Neural cell (in vitro differentiated cells): ENCODE measurements around the gene ZNF750. TPM values are rescaled to one million over a fixed set of nuclear protein-coding genes. Genes with fewer than 3 reads are reported as not detected.

Experiments
- H2AFZ ChIP-seq: fragments of 200-600, 300-800 bp; sonication (generic), shearing (Covaris generic); 2 replicates; pipeline ENCODE4 v1.6.0; 2014; ENCODE audit warnings: low read depth, mild to moderate bottlenecking, antibody characterized with exemption, low read length, moderate library complexity
- H3F3A ChIP-seq: fragments of 200-600 bp; shearing (Covaris generic); 2 replicates; pipeline ENCODE4 v1.6.1; 2016; ENCODE audit warnings: mild to moderate bottlenecking, moderate library complexity, mixed read lengths, antibody characterized with exemption, low read length; ENCODE audit not compliant: insufficient read depth, poor library complexity, severe bottlenecking
- H3K27ac ChIP-seq: fragments of 200-600, 300-800 bp; sonication (generic), shearing (Covaris generic); 2 replicates; pipeline ENCODE4 v1.5.1; 2014; ENCODE audit warnings: mild to moderate bottlenecking, low read length, moderate library complexity
- H3K27me3 ChIP-seq: fragments of 300-800, 200-600 bp; sonication (generic), shearing (Covaris generic); 2 replicates; pipeline ENCODE4 v1.6.0; 2014; ENCODE audit warnings: mild to moderate bottlenecking, low read depth, low read length, moderate library complexity; ENCODE audit not compliant: insufficient read depth
- H3K36me3 ChIP-seq: fragments of 300-800, 200-600 bp; sonication (generic), shearing (Covaris generic); 2 replicates; pipeline ENCODE4 v1.5.1; 2014; ENCODE audit warnings: mild to moderate bottlenecking, antibody characterized with exemption, low read length, moderate library complexity; ENCODE audit not compliant: insufficient read depth
- H3K4me2 ChIP-seq: fragments of 300-800, 200-600 bp; sonication (generic), shearing (Covaris generic); 2 replicates; pipeline ENCODE4 v1.6.0; 2014; ENCODE audit warnings: mild to moderate bottlenecking, low read length
- H3K4me3 ChIP-seq: fragments of 300-800, 200-600 bp; sonication (generic), shearing (Covaris generic); 2 replicates; pipeline ENCODE4 v1.5.1; 2014; ENCODE audit warnings: mild to moderate bottlenecking, low read length, moderate library complexity
- H3K79me2 ChIP-seq: fragments of 200-600 bp; shearing (Covaris generic); replicated peaks from 2 replicates; pipeline ENCODE4 v1.6.0; 2014; ENCODE audit warnings: mild to moderate bottlenecking, low read length, moderate library complexity; ENCODE audit not compliant: insufficient read depth
- H3K9ac ChIP-seq: fragments of 300-800, 200-600 bp; sonication (generic), shearing (Covaris generic); 2 replicates; pipeline ENCODE4 v1.6.1; 2016; ENCODE audit warnings: mild to moderate bottlenecking, low read length, mixed read lengths
- H3K9me2 ChIP-seq: fragments of 200-600 bp; shearing (Covaris generic); 2 replicates; pipeline ENCODE4 v1.6.1; 2016; ENCODE audit warnings: mild to moderate bottlenecking, low read length, mixed read lengths; ENCODE audit not compliant: insufficient read depth
- H3K9me3 ChIP-seq: fragments of 200-600, 300-800 bp; sonication (generic), shearing (Covaris generic); 2 replicates; pipeline ENCODE4 v1.6.1; 2016; ENCODE audit warnings: mild to moderate bottlenecking, mixed run types, low read length, moderate library complexity, mixed read lengths
- H4K20me1 ChIP-seq: fragments of 200-600 bp; shearing (Covaris generic); 2 replicates; pipeline ENCODE4 v1.6.1; 2016; ENCODE audit warnings: mild to moderate bottlenecking, mixed run types; ENCODE audit not compliant: insufficient read depth
- EP300 ChIP-seq: fragments of 450-650 bp; conservative IDR thresholded peaks from 2 replicates; pipeline ENCODE4 v1.6.1; 2014; ENCODE audit warnings: antibody characterized with exemption, mild to moderate bottlenecking, moderate library complexity; ENCODE audit not compliant: poor library complexity, severe bottlenecking
- EZH2 ChIP-seq: fragments of 200-600, 300-800 bp; shearing (Covaris generic), sonication (generic); IDR thresholded peaks from 2 replicates; pipeline ENCODE4 v1.6.1; 2014; ENCODE audit warnings: antibody characterized with exemption, low read length, borderline replicate concordance, mild to moderate bottlenecking; ENCODE audit not compliant: insufficient read depth, poor library complexity, severe bottlenecking
- MXI1 ChIP-seq: fragments of 450-650 bp; conservative IDR thresholded peaks from 2 replicates; pipeline ENCODE4 v1.6.1; 2014; ENCODE audit warnings: antibody characterized with exemption, mild to moderate bottlenecking; ENCODE audit not compliant: poor library complexity, severe bottlenecking
- POLR2AphosphoS5 ChIP-seq: IDR thresholded peaks from 2 replicates; pipeline ENCODE4 v1.6.1; 2012
- RAD21 ChIP-seq: fragments of 450-650 bp; conservative IDR thresholded peaks from 2 replicates; pipeline ENCODE4 v1.6.1; 2014; ENCODE audit warnings: antibody characterized with exemption, mild to moderate bottlenecking, moderate library complexity
- SMC3 ChIP-seq: fragments of 450-650 bp; conservative IDR thresholded peaks from 2 replicates; pipeline ENCODE4 v1.6.1; 2014; ENCODE audit warnings: antibody characterized with exemption, mild to moderate bottlenecking, moderate library complexity; ENCODE audit not compliant: poor library complexity
- TAF1 ChIP-seq: IDR thresholded peaks from 2 replicates; pipeline ENCODE4 v1.6.1; 2012; ENCODE audit warnings: low read depth
- polyA plus RNA-seq: library from polyadenylated mRNA; depleted of rRNA; stranded (reverse); fragments of >200 nt; gene quantifications from 2 replicates; pipeline ENCODE4 v1.2.3, GENCODE V29; 2014
- TF ChIP-seq, protein P1 (sequence below): fragments of 450-650 bp; IDR thresholded peaks from 2 replicates; pipeline ENCODE4 v1.5.1; 2014; ENCODE audit warnings: antibody characterized with exemption, mild to moderate bottlenecking, moderate library complexity; ENCODE audit not compliant: poor library complexity, severe bottlenecking
- TF ChIP-seq, protein P2 (sequence below): IDR thresholded peaks from 2 replicates; pipeline ENCODE4 v1.6.1; 2012; ENCODE audit warnings: borderline replicate concordance

ZNF750 gene
- polyA plus RNA-seq, 1 donor from 2014 or later, result not detected

GRCh38 chr17:82841921-82842596 is 2.2 kb upstream of the ZNF750 start:
- Histone ChIP-seq H3K9me2 (no peaks in the 10 kb centered on the region), H3K4me2 (no peak overlapping the region), H3K9ac (no peak overlapping the region), H3K9me3 (no peaks in the 10 kb centered on the region), H3F3A (no peaks in the 10 kb centered on the region), H3K27ac (no peak overlapping the region), H3K4me3 (no peak overlapping the region), H2AFZ (no peak overlapping the region), H3K27me3 (no peaks in the 10 kb centered on the region), H3K36me3 (no peaks in the 10 kb centered on the region), H4K20me1 (no peaks in the 10 kb centered on the region), H3K79me2 (no peaks in the 10 kb centered on the region)
- TF ChIP-seq RAD21, result no peak
- TF ChIP-seq SMC3, result no peak
- TF ChIP-seq EZH2, result no peak

DNA sequence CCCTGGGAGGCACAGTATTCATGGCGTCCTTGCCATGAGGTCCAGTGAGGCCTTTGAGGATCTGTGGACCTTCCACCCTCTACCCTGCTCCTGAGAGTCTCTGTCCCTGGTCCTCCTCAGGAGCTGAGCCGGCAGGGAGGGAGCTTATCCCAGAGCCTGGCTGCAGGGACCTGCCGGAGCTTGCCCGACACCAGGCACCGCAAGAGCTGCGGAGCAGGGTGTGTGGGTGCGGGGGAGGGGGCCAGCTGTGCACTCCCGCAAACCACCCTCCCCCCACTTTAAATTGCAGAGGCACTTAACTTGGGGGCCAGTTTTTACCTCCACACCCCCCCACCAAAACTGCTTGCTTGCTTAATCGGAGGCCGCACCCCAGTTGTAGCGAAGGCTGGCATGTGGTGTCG is 609 bp upstream of the ZNF750 start:
- no peak overlapping the region for H3K9ac ChIP-seq
- no peaks in the 10 kb centered on the region for H4K20me1 ChIP-seq
- H3K27me3 ChIP-seq, result no peaks in the 10 kb centered on the region
- no peaks in the 10 kb centered on the region for H3K79me2 ChIP-seq
- H3K27ac ChIP-seq, result no peak overlapping the region
- H2AFZ ChIP-seq, result no peak overlapping the region
- TF ChIP-seq, protein P1, sequence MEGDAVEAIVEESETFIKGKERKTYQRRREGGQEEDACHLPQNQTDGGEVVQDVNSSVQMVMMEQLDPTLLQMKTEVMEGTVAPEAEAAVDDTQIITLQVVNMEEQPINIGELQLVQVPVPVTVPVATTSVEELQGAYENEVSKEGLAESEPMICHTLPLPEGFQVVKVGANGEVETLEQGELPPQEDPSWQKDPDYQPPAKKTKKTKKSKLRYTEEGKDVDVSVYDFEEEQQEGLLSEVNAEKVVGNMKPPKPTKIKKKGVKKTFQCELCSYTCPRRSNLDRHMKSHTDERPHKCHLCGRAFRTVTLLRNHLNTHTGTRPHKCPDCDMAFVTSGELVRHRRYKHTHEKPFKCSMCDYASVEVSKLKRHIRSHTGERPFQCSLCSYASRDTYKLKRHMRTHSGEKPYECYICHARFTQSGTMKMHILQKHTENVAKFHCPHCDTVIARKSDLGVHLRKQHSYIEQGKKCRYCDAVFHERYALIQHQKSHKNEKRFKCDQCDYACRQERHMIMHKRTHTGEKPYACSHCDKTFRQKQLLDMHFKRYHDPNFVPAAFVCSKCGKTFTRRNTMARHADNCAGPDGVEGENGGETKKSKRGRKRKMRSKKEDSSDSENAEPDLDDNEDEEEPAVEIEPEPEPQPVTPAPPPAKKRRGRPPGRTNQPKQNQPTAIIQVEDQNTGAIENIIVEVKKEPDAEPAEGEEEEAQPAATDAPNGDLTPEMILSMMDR, result no peak
- no peak for TF ChIP-seq EZH2
- H3F3A ChIP-seq, result no peaks in the 10 kb centered on the region
- H3K36me3 ChIP-seq, result no peaks in the 10 kb centered on the region
- H3K4me2 ChIP-seq, result no peak overlapping the region
- no peak overlapping the region for H3K4me3 ChIP-seq
- H3K9me3 ChIP-seq, result no peaks in the 10 kb centered on the region
- no peaks in the 10 kb centered on the region for H3K9me2 ChIP-seq

DNA sequence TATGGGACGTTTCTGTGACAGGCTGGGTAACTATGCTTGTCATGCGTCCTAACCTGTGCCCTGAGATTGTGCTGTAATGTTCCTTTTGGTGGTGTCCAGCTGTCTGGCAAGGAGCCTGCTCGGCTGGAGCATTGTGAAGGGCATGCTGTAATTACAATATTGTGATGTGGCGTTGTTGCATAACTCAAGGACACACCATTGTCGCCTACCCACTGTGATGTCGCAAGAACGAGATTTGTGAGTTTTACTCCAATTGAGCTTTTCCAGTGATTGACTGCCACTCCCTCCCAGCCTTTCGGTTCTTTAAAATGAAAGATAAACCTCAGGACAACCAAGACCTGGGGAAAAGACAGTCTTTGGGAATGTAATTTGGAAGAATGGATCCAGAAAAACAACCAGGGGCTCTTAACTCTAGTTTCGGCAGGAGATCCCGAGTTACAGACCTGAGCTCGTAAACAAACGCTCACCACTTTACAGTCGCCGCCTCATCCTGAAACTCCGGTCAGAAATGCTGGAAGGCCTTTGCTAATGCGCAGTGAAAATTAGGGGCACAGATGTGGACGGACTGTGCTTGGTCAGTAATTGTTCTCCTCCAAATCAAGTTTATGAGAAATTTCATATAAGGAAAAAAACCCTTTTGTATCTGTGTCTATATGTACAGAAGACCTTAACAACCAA is 1.3 kb downstream of the ZNF750 start:
- Histone ChIP-seq H3K27me3 (no peaks in the 10 kb centered on the region), H3K36me3 (no peaks in the 10 kb centered on the region), H2AFZ (no peak overlapping the region), H3K4me2 (no peak overlapping the region), H3K79me2 (no peaks in the 10 kb centered on the region), H4K20me1 (no peaks in the 10 kb centered on the region), H3K9ac (no peak overlapping the region), H3K9me3 (no peaks in the 10 kb centered on the region), H3K27ac (no peak overlapping the region), H3F3A (no peaks in the 10 kb centered on the region), H3K9me2 (no peaks in the 10 kb centered on the region), H3K4me3 (no peak overlapping the region)
- TF ChIP-seq RAD21 (no peak), POLR2AphosphoS5 (no peak), TAF1 (no peak), EZH2 (no peak), EP300 (no peak), SMC3 (no peak), MXI1 (no peak)
- TF ChIP-seq, protein P2, sequence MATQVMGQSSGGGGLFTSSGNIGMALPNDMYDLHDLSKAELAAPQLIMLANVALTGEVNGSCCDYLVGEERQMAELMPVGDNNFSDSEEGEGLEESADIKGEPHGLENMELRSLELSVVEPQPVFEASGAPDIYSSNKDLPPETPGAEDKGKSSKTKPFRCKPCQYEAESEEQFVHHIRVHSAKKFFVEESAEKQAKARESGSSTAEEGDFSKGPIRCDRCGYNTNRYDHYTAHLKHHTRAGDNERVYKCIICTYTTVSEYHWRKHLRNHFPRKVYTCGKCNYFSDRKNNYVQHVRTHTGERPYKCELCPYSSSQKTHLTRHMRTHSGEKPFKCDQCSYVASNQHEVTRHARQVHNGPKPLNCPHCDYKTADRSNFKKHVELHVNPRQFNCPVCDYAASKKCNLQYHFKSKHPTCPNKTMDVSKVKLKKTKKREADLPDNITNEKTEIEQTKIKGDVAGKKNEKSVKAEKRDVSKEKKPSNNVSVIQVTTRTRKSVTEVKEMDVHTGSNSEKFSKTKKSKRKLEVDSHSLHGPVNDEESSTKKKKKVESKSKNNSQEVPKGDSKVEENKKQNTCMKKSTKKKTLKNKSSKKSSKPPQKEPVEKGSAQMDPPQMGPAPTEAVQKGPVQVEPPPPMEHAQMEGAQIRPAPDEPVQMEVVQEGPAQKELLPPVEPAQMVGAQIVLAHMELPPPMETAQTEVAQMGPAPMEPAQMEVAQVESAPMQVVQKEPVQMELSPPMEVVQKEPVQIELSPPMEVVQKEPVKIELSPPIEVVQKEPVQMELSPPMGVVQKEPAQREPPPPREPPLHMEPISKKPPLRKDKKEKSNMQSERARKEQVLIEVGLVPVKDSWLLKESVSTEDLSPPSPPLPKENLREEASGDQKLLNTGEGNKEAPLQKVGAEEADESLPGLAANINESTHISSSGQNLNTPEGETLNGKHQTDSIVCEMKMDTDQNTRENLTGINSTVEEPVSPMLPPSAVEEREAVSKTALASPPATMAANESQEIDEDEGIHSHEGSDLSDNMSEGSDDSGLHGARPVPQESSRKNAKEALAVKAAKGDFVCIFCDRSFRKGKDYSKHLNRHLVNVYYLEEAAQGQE, result no peak
- TF ChIP-seq, protein P1, result no peak
